OCI-LY3 (cell line): ENCODE data around the gene SHQ1.

Source experiments
- H2AFZ ChIP-seq: fragments of 200-600, 300-600 bp; shearing (Covaris generic); 2 replicates; pipeline ENCODE4 v1.6.0; 2014; ENCODE audit warnings: antibody characterized with exemption, low read depth, low read length
- H3K27ac ChIP-seq: fragments of 200-600, 300-600 bp; sonication (generic); 2 replicates; pipeline ENCODE4 v1.5.1; 2014; ENCODE audit warnings: mild to moderate bottlenecking, low read length, moderate library complexity, mixed read lengths
- H3K27me3 ChIP-seq: fragments of 200-600, 300-600 bp; sonication (generic); 2 replicates; pipeline ENCODE4 v1.6.1; 2014; ENCODE audit warnings: low read depth, low read length, mixed read lengths
- H3K36me3 ChIP-seq: fragments of 200-600, 300-600 bp; sonication (generic); replicated peaks from 2 replicates; pipeline ENCODE3; 2014; ENCODE audit warnings: low read depth, low read length, mixed read lengths
- H3K4me1 ChIP-seq: fragments of 300-600, 200-600 bp; sonication (generic); 2 replicates; pipeline ENCODE4 v1.6.1; 2014; ENCODE audit warnings: low read length, mixed read lengths
- H3K4me2 ChIP-seq: fragments of 200-600, 300-600 bp; sonication (generic); 2 replicates; pipeline ENCODE4 v1.6.1; 2014; ENCODE audit warnings: low read length, mixed read lengths
- H3K4me3 ChIP-seq: fragments of 300-600, 200-600 bp; sonication (generic); 2 replicates; pipeline ENCODE4 v1.5.1; 2014; ENCODE audit warnings: antibody characterized with exemption, mild to moderate bottlenecking, low read length, moderate library complexity
- H3K79me2 ChIP-seq: fragments of 300-600, 200-600 bp; shearing (Covaris generic); 2 replicates; pipeline ENCODE4 v1.6.1; 2014; ENCODE audit warnings: mild to moderate bottlenecking, low read length, mixed read lengths
- H3K9ac ChIP-seq: fragments of 300-600, 200-600 bp; shearing (Covaris generic); 2 replicates; pipeline ENCODE4 v1.6.0; 2014; ENCODE audit warnings: mild to moderate bottlenecking, low read length, moderate library complexity
- H3K9me3 ChIP-seq: fragments of 200-600, 300-600 bp; shearing (Covaris generic); 2 replicates; pipeline ENCODE4 v1.6.1; 2014; ENCODE audit warnings: low read length, mixed read lengths; ENCODE audit not compliant: insufficient read depth
- H4K20me1 ChIP-seq: fragments of 200-600, 300-600 bp; sonication (generic); 2 replicates; pipeline ENCODE4 v1.6.1; 2016; ENCODE audit warnings: low read length, mixed read lengths; ENCODE audit not compliant: insufficient read depth
- CTCF ChIP-seq: fragments of 200-600, 300-600 bp; sonication (generic); IDR thresholded peaks from 2 replicates; pipeline ENCODE4 v1.5.1; 2014; ENCODE audit warnings: antibody characterized with exemption, low read length, low read depth
- EZH2phosphoT487 ChIP-seq: fragments of 200-600 bp; shearing (Covaris generic); IDR thresholded peaks from 2 replicates; pipeline ENCODE4 v1.6.1; 2018; ENCODE audit warnings: antibody characterized with exemption, mixed run types, low read depth

Gene SHQ1

GRCh38 chr3:72724070-72724469 lies 124.2 kb downstream of the SHQ1 start:
- Histone ChIP-seq H3K4me1 (peaks cover 9% of the 10 kb centered on the region), H4K20me1 (no peaks in the 10 kb centered on the region), H3K27me3 (peaks cover 8% of the 10 kb centered on the region; the same call in 1 of the 2 replicates), H3K4me2 (no peak overlapping the region), H3K79me2 (no peaks in the 10 kb centered on the region), H3K9ac (no peak overlapping the region), H3K36me3 (no peaks in the 10 kb centered on the region), H3K9me3 (no peaks in the 10 kb centered on the region), H2AFZ (no peak overlapping the region), H3K4me3 (no peak overlapping the region), H3K27ac (no peak overlapping the region)
- TF ChIP-seq CTCF (no peak), EZH2phosphoT487 (no peak)

- Histone ChIP-seq H3K79me2 (no peaks in the 10 kb centered on the region), H3K9me3 (no peaks in the 10 kb centered on the region), H3K4me3 (no peak overlapping the region), H3K4me2 (peak overlapping the region; percentile 3; the same call in 1 of the 2 replicates), H3K4me1 (peaks cover 9% of the 10 kb centered on the region), H3K27ac (no peak overlapping the region), H2AFZ (no peak overlapping the region), H3K27me3 (no peaks in the 10 kb centered on the region), H4K20me1 (no peaks in the 10 kb centered on the region), H3K36me3 (no peaks in the 10 kb centered on the region), H3K9ac (no peak overlapping the region)
- TF ChIP-seq EZH2phosphoT487 (no peak), CTCF (no peak)
These were observed 125.1 kb downstream of the SHQ1 start for GRCh38 chr3:72722930-72723726.

- H3K36me3 ChIP-seq = no peaks in the 10 kb centered on the region
These were observed 126.4 kb downstream of the SHQ1 start for GRCh38 chr3:72721683-72722381.

More at GRCh38 chr3:72721683-72722381, 126.4 kb downstream of the SHQ1 start:
- no peak overlapping the region for H3K27ac ChIP-seq
- no peaks in the 10 kb centered on the region for H4K20me1 ChIP-seq
- H3K79me2 ChIP-seq = no peaks in the 10 kb centered on the region
- H3K4me1 ChIP-seq = peaks cover 9% of the 10 kb centered on the region
- H3K4me2 ChIP-seq = no peak overlapping the region
- no peak overlapping the region for H2AFZ ChIP-seq
- no peaks in the 10 kb centered on the region for H3K9me3 ChIP-seq
- TF ChIP-seq EZH2phosphoT487 (no peak), CTCF (no peak)
- H3K27me3 ChIP-seq = no peaks in the 10 kb centered on the region
- no peak overlapping the region for H3K9ac ChIP-seq
- H3K4me3 ChIP-seq = no peak overlapping the region
